ENCODE results near the gene APOBEC3H. TPM values are rescaled to one million over a fixed set of nuclear protein-coding genes. Genes with fewer than 3 reads are reported as not detected.

Gene APOBEC3H
- total RNA-seq, 4 donors from 2014 or later = 0.67 TPM; not detected in 3

DNA sequence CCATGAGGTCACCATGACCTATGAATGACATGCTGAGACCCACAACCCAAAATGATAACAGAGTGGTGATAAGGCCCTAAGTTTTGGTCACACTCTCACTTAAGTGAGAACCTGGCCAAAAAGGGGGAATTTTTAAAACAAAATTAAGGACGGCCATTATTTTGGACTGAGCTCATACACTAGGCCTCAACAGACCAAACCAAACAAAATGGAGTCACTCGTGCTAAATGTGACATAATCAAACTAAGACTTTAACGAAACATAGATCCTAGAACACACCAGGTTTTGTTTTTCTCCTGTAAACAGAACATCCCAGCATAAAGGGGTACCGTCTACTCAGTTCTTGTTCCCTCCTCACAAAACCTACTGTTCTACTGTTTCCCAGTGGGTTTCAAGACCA, 11.4 kb downstream of the APOBEC3H start:
- WGBS, 2 donors = 94 to 97% methylated on average over 4 of the region's 4 CpGs
- Histone ChIP-seq H3K4me3 (replicated peaks in 1 of 3) (no peak overlapping the region), H3K27ac (no peak overlapping the region), H3K4me1 (no peaks in the 10 kb centered on the region), H3K27me3 (no peaks in the 10 kb centered on the region), H3K9me3 (no peaks in the 10 kb centered on the region), H3K36me3 (no peaks in the 10 kb centered on the region)
- intact Hi-C loops (cut with DNase I) = no loop called here
- DNase-seq = no peak
- no peak for TF ChIP-seq CTCF (IDR thresholded peaks at IDR 0.05)
- TF ChIP-seq POLR2A (IDR thresholded peaks at IDR 0.05) = no peak

GRCh38 chr22:39109361-39109760, 12.3 kb downstream of the APOBEC3H start:
- H3K4me1 ChIP-seq = no peaks in the 10 kb centered on the region
- DNase-seq = no peak
- intact Hi-C loops (cut with DNase I) = no loop called here
- H3K27ac ChIP-seq = no peak overlapping the region
- no peak for TF ChIP-seq POLR2A (IDR thresholded peaks at IDR 0.05)
- no peak for TF ChIP-seq CTCF (IDR thresholded peaks at IDR 0.05)
- no peaks in the 10 kb centered on the region for H3K36me3 ChIP-seq
- no peaks in the 10 kb centered on the region for H3K9me3 ChIP-seq
- no peaks in the 10 kb centered on the region for H3K27me3 ChIP-seq
- no peak overlapping the region for H3K4me3 ChIP-seq (replicated peaks in 1 of 3)
- 91 to 95% methylated on average over 9 of the region's 9 CpGs for WGBS, 2 donors

DNA sequence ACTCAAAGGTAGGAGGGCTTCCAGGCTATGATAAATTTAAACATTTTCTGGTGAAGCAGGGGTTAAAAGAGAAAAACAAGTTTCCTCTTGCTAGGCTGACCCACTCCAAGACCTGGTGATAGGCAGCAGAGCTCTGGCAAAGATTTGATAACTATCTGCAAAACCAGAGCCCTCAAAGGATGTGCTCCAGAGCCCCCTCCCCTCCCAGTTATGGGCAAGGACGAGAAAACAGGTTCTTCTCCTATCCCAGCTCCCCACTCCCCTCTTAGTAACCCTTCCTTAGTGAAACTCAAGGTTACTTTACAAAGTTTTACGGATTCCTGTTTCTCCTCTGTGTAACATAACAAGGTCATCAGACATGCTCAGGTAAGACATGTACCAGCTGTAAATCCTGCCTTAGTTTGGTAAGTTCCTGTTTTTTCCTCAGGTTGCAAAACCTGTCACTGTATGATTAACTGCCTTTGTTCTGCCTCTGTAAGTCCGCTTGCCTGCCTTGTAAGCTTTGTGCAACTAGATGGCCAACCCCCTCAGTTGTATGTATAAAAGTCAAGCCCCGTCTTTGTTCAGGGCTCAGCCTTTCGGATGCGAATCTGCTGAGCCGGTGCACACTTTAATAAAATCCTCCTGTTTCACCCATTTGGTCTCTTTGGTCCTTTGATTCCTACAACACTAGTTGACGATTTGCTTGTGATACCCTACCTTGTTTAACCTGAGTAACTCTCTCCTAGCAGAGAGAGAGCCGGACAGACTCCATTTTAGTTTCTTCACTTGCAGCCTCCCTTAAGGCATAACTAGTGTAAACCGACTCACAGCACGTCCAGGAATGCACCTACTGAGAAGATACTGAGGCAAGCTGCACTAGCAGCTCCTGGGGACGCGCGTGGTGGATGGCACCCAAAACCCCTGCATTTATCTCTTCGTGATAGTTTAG, 13.9 kb downstream of the APOBEC3H start:
- intact Hi-C loops (cut with DNase I) = no loop called here
- H3K36me3 ChIP-seq = no peaks in the 10 kb centered on the region

DNA sequence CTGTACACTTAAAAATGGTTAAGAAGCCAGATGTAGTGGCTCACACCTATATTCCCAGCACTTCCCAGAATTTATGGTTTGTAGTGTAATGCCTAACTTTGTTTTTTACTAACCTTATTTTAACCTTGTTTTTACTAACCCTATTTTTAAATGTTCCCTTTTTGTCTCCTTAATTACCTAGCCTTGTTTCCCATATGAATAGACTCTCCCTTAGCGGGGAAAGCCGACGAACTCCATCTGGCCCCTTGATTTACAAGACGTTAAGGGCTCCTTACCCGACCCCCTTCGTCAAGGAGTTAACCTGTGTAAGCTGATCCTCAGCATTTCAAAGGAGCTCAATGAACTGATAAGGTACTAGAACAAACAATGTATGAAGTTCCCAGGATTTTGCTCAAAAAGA, 17.1 kb downstream of the APOBEC3H start:
- no peak for DNase-seq
- Histone ChIP-seq H3K4me1 (no peaks in the 10 kb centered on the region), H3K27me3 (no peaks in the 10 kb centered on the region), H3K4me3 (replicated peaks in 1 of 3) (no peak overlapping the region), H3K36me3 (no peaks in the 10 kb centered on the region), H3K9me3 (no peaks in the 10 kb centered on the region), H3K27ac (no peak overlapping the region)
- intact Hi-C loops (cut with DNase I) = no loop called here
- TF ChIP-seq CTCF (IDR thresholded peaks at IDR 0.05) = no peak
- TF ChIP-seq POLR2A (IDR thresholded peaks at IDR 0.05) = no peak
- WGBS, 2 donors = 35 to 44% methylated on average over 6 of the region's 6 CpGs

More for the DNA sequence above, 13.9 kb downstream of the APOBEC3H start:
- DNase-seq = no peak
- no peak overlapping the region for H3K27ac ChIP-seq
- TF ChIP-seq CTCF (IDR thresholded peaks at IDR 0.05) = no peak
- no peak for TF ChIP-seq POLR2A (IDR thresholded peaks at IDR 0.05)
- H3K9me3 ChIP-seq = no peaks in the 10 kb centered on the region
- 69 to 76% methylated on average over 15 of the region's 15 CpGs for WGBS, 2 donors
- H3K27me3 ChIP-seq = no peaks in the 10 kb centered on the region
- no peak overlapping the region for H3K4me3 ChIP-seq (replicated peaks in 1 of 3)
- H3K4me1 ChIP-seq = no peaks in the 10 kb centered on the region

GRCh38 chr22:39115570-39115969, 18.5 kb downstream of the APOBEC3H start:
- intact Hi-C loops (cut with DNase I) = no loop called here
- WGBS, 2 donors = 88 to 91% methylated on average over 2 of the region's 2 CpGs

More at GRCh38 chr22:39115570-39115969, 18.5 kb downstream of the APOBEC3H start:
- TF ChIP-seq POLR2A (IDR thresholded peaks at IDR 0.05) (no peak), CTCF (IDR thresholded peaks at IDR 0.05) (no peak)
- Histone ChIP-seq H3K27ac (no peak overlapping the region), H3K36me3 (no peaks in the 10 kb centered on the region), H3K9me3 (no peaks in the 10 kb centered on the region), H3K4me3 (replicated peaks in 1 of 3) (no peak overlapping the region), H3K27me3 (no peaks in the 10 kb centered on the region), H3K4me1 (no peaks in the 10 kb centered on the region)
- no peak for DNase-seq

All from thyroid gland (tissue), 4 donors.